NCI-H2227 treated with DMSO at 0.1 percent for 48 hours (cell line): ENCODE results near the gene PCBP3.
"Not testable (repeated sequence)": the region's sequence is repeated elsewhere in the genome, so short reads cannot be mapped to it uniquely, and the experiment has no call there.

Experiments used
- DNase-seq: peaks from one replicate; lab custom pipeline; 2025; lab: John Stamatoyannopoulos, UW

The PCBP3 gene

DNA sequence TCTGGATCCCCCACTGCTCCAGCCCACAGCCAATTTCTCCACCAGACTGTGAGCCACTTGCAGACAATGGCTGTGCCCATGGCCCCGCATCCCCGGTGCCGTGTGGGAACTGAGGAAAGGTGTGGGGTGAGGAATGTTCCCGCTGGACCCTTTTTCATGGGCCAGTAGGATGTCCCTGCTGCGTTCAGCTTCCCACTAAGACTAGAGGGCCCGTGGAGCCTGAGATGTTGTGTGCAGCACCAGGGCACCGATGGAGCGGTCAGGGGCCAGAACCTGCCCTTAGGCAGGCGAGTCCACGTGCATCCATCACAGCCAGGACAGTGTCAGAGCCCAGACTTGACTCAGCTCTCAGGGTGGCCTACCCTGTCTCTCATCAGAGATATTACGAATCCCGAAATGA lies 232.4 kb downstream of the PCBP3 start:
- no peak for DNase-seq

DNA sequence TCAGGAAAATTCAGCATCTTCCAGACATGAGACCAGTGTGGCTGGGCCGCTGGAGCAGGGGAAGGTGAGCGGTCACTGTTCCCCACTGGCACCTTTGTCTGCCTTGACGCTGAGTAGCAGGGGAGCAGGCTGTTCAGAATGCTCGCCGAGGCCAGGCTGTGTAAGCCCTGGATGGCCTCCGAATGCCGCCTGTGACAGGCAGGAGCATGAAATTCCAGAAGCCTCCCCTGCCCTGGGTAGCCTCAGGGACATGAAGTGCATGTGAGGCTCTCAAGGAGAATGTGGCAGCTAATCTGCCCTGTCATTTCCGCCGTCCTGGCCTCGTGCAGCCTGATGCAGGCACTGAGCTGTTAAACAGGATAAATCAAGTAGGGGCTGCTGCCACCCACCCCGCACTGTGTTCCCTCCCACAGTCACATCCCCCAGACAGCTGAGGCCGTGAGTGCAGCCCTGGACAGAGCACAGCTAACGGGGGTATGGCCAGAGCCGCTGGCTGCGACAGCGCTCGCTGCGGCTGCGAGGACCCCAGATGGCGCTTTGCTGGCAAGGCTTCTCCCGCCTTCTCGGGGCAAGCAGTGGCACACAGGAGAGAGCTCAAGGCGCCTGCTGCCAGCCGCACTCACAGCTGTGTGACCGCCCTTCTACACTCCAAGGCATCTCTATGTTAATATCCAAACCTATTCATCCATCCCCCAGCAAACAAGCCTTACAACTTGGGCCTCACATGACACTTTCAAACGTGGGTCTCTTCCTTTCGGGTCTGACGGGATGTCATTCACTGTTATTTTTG lies 233.1 kb downstream of the PCBP3 start:
- no peak for DNase-seq

- DNase-seq = no peak
Observed at GRCh38 chr21:45877171-45877438, 233.6 kb downstream of the PCBP3 start.

GRCh38 chr21:45877821-45878469 lies 234.4 kb downstream of the PCBP3 start:
- no peak for DNase-seq

GRCh38 chr21:45880097-45881068 lies 236.9 kb downstream of the PCBP3 start:
- DNase-seq = peak; percentile 15

GRCh38 chr21:45882645-45883044 lies 239.1 kb downstream of the PCBP3 start:
- no peak for DNase-seq

DNA sequence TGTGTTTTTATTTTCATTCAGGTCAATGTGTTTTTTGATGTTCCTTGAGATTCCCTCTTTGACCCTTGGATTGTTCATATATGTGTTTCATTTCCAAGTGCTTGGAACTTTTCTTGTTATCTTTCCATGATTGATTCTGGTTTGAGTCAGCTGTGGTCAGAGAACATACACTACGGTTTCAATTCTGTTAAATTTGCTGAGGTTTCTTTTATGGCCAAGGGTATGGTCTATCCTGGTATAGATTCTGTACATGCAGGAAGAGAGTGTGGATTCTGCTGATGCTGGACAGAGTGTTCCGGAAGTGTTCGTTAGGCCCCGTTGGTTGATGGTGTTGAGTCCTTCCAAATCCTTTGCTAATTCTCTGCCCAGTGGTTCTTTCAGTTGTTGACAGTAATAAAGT lies 239.6 kb downstream of the PCBP3 start:
- no peak for DNase-seq

GRCh38 chr21:45885597-45885929 lies 242.0 kb downstream of the PCBP3 start:
- DNase-seq = no peak

DNA sequence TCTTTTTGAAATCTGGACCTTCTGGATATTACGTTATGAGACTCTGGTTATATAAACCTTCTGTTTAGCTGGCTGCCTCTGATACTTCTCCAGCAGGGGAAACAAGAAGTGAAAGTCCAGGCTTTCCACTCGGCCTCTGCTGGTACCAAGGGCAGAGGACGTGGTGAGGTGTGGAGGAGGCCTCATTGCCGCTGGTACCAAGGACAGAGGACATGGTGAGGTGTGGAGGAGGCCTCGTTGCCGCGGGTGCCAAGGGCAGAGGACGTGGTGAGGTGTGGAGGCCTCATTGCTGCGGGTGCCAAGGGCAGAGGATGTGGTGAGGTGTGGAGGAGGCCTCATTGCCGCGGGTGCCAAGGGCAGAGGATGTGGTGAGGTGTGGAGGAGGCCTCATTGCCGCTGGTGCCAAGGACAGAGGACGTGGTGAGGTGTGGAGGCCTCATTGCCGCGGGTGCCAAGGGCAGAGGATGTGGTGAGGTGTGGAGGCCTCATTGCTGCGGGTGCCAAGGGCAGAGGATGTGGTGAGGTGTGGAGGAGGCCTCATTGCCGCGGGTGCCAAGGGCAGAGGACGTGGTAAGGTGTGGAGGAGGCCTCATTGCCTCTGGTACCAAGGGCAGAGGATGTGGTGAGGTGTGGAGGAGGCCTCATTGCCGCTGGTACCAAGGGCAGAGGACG lies 242.5 kb downstream of the PCBP3 start:
- DNase-seq = not testable (repeated sequence)

DNA sequence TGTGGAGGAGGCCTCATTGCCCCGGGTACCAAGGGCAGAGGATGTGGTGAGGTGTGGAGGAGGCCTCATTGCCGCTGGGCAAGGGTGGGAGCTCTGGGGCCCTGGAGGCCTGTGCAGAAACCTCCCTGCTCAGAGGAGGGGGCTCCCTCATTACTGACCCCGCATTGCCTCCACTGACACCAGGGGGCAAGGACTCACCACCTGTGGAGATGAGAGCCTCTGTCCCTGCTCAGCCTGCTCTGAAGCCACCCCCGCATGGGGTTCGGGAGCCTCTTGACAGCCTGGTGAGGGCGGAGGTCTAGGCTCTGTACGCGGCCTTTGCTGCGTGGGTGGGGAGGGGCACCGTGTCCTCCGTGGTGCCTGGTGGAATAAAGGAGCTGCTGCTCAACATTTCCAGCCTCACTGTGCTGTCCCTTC lies 243.1 kb downstream of the PCBP3 start:
- no peak for DNase-seq

GRCh38 chr21:45887120-45887611 lies 243.6 kb downstream of the PCBP3 start:
- DNase-seq = no peak

- DNase-seq = no peak
Observed at GRCh38 chr21:45887788-45888187, 244.3 kb downstream of the PCBP3 start.

- no peak for DNase-seq
Observed at GRCh38 chr21:45888386-45889009, 245.0 kb downstream of the PCBP3 start.

- no peak for DNase-seq
Observed at GRCh38 chr21:45889256-45889655, 245.7 kb downstream of the PCBP3 start.

DNA sequence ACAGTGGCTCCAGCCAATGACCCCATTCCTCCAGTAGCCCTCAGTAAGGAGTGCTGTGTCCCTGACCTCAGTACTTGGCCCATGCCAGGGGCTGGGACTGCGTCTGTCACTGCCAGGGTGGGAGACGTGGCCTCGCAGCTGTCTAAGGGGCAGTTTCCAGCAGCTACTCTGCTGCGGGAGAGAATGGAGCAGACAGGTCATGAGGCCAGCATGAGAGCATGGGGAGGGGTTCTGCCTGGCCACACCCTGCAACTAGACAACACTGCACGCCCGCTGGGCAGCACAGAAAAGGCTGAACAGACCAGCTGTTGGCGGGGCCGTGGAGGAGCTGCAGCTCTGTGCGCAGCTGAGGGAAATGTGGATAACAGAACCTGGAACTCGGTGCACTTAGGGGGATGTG lies 246.4 kb downstream of the PCBP3 start:
- no peak for DNase-seq

GRCh38 chr21:45891388-45892155 lies 248.0 kb downstream of the PCBP3 start:
- no peak for DNase-seq

DNA sequence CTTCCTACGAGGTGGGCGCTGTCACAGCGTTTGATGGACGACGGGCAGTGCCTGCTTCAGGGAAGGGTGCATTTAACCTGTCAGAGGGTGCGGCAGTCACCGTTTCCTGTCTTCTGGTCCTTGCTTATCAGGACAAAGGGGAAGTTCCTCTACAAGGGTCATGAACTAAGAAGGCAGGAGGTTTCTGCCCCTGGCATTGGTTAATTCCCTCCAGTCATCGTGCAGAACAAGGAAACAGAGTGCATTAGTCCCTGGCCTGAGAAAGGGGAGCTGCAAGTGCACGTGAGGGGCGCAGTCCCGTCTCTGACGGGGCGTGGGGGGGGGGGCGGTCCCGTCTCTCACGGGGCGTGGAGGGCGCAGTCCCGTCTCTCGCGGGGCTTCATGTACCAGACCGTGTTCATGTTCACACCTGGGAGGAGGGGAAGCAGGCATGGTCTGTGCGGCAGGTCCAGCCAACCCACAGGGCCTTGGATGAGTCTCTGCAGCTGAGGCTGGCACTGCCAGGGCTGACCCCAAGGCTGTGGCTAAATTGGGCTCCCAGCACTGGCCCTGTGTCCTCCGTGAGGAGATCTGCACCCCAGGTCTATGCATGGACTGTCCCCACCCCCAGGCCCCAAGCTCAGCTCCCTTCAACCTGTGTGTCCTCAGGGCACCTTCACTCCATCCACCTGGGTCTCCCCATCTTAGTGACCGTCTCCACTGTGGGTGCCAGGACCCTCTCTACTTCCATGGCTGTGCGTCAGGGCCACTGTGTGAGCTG lies 248.8 kb downstream of the PCBP3 start:
- DNase-seq = no peak

DNA sequence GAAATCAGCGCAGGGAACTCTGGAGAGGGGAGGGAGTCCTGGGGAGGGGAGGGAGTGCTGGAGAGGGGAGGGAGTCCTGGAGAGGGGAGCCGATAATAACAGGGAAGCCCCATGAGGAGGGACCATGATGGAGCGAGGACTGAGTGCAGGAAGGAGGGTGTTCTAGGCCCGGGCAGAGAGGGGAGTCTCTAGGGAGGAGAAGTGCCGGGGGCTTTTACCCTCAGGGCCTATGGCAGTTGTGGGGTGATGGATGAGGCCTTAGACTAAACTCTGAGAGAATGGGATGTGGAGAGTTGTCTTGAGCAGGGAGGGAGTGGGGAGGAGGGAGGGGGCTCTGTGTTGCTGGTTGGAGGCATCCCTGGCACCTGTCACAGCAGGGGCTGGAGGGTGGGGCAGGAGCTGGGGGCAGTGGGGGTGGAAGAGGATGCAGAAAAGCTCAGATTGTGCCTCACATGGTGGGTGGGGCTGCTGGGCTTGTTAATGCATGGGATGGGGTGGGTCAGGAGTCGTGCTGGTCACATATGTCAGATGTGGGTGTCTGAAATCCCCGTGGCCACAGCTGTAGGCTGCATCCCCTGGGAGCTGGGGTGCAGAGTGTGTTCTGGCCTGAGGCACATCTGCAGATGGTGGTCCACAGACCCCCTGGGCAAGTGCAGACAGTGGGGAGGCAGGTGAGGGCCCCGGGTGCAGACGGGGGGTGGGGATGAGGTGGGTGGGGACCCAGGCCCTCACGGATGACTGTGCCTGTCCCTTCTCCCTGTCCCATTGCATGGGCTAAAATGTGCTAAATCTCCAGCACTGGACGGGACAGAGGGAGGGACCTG lies 249.6 kb downstream of the PCBP3 start:
- no peak for DNase-seq

DNA sequence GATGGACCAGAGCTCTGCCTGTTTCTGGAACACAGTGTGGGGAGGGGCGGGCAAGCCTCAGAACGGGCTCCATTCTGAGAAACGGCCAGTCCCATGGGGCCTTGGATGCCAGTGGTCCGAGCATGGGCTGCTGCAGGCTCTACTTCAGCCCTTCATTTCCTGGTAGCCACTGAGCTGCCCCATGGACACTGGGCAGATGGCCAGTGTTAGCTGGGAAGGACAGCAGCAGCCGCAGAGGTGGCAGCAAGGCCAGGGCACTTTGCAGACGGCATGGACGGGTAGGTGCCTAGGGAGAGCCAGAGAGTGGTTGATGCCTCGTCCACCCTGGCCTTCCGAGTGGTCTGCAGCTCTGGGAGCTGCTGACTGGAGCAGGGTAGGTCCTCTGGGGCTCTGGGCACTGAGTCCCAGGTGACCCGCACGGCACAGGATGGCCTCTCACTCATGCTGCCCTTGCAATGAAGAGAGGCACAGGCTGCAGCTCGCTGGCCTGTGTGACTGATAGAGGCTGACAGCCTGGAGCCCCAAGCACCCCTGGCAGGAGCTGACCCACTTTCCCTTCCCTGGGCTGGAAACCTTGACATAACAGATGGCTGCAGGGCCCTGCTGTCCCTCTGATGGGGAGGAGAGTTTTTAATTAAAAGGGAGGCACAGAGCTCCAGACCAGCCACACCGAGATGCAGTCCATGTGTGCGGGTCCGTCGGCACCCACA lies 250.4 kb downstream of the PCBP3 start:
- DNase-seq = no peak
